MM.1S (cell line): ENCODE measurements around the gene TMEM115.

ENCODE experiments used
- EZH2 ChIP-seq: fragments of 300-600 bp; sonication (generic); optimal IDR thresholded peaks from 2 replicates; pipeline ENCODE3; 2017; ENCODE audit warnings: low read depth, mild to moderate bottlenecking, antibody characterized with exemption, low read length, mixed read lengths
- EZH2phosphoT487 ChIP-seq: fragments of 300-600 bp; sonication (generic); IDR thresholded peaks from 2 replicates; pipeline ENCODE4 v1.6.1; 2018; ENCODE audit warnings: antibody characterized with exemption, low read length
- TF ChIP-seq, protein P1 (sequence below): fragments of 300-600 bp; sonication (generic); IDR thresholded peaks from 2 replicates; pipeline ENCODE4 v1.5.1; 2016; ENCODE audit warnings: antibody characterized with exemption, low read length, mixed read lengths

DNA sequence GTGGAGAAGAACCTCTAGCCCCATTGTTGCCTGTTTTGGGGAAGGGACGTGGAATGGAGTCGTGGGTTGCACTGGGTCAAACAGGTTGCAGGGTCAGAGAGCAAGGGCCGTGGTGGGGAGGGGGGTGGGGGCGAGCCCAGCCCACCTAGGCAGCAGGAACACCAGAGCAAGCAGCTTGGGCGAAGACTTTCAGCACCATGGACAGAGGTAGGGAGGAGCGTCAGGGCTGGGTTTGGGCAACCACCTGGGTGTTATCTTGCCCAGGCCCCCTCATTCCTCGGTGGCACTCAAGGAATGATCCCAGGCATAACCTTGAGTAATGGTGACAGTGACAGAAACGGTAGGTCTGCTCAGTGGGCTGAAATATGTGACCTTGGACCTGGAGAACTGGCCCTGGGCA is 45.9 kb upstream of the TMEM115 start:
- TF ChIP-seq, protein P1, sequence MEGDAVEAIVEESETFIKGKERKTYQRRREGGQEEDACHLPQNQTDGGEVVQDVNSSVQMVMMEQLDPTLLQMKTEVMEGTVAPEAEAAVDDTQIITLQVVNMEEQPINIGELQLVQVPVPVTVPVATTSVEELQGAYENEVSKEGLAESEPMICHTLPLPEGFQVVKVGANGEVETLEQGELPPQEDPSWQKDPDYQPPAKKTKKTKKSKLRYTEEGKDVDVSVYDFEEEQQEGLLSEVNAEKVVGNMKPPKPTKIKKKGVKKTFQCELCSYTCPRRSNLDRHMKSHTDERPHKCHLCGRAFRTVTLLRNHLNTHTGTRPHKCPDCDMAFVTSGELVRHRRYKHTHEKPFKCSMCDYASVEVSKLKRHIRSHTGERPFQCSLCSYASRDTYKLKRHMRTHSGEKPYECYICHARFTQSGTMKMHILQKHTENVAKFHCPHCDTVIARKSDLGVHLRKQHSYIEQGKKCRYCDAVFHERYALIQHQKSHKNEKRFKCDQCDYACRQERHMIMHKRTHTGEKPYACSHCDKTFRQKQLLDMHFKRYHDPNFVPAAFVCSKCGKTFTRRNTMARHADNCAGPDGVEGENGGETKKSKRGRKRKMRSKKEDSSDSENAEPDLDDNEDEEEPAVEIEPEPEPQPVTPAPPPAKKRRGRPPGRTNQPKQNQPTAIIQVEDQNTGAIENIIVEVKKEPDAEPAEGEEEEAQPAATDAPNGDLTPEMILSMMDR = no peak
- TF ChIP-seq EZH2phosphoT487 = no peak
- TF ChIP-seq EZH2 = no peak
